ENCODE results near the gene WIPF3.

The WIPF3 gene

DNA sequence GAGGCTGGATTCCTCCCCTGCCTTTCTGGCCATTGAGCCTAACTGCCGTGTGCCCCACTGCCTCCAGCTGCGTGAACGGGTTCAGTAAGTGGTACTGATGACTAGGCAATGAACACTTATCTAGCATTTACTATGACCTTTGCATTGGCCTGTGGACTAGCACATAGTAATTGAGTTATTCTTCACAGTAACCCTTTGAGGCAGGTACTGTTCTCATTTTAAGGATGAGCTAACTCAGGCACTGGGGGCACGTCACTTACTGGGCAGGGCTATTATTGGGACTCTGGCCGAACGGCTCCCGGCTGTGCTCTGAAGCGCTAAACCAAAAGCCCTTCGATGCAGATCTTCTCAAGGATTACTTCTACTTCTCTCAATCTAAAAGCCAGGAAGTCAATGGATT lies 38.3 kb downstream of the WIPF3 start:
- DNase-seq (ENCODE audit: low read depth, low spot score), result no peak

GRCh38 chr7:29847496-29847895 lies 41.2 kb downstream of the WIPF3 start:
- no peak for DNase-seq (ENCODE audit: low read depth, low spot score)

DNA sequence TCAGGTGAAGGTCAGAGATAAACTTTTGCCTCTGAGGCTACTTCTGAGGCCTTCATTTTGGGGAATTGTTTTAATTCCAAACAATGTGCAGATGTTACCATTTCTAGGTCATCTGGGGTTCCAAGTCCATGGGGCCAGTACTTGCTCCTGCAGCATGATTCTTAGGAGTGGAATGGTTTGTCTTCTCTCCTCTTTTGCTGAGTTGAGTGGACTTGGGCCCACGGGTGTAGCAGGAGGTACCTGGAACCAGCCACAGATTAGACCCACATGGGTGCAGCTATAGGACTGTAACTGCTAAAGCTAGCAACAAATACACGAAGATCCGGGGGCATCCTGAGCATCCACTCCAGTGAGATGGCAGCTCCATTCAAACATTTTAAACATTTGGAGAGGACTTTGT lies 41.6 kb downstream of the WIPF3 start:
- no peak for DNase-seq (ENCODE audit: low read depth, low spot score)

DNA sequence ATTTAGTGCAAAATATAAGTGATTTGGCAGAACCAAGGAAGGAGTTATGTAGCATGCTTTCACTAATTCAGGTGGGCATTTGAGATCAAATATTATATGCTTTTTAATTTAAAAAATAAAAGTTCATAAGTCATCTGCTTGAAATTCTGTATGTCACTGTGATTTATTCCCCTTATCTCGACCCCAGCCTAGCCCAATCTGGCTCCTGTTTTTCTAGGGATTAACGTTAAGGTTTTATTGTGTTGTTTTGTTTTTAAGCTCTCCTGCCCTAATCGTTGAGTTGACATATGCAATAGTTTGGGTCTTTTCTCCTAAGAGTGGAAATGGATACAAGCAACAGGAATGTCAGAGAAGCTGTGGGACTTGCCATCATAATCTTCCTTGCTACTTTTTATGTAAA lies 42.6 kb downstream of the WIPF3 start:
- DNase-seq (ENCODE audit: low read depth, low spot score), result no peak

- DNase-seq (ENCODE audit: low read depth, low spot score), result no peak
These were observed 45.2 kb downstream of the WIPF3 start for GRCh38 chr7:29851487-29851886.

DNA sequence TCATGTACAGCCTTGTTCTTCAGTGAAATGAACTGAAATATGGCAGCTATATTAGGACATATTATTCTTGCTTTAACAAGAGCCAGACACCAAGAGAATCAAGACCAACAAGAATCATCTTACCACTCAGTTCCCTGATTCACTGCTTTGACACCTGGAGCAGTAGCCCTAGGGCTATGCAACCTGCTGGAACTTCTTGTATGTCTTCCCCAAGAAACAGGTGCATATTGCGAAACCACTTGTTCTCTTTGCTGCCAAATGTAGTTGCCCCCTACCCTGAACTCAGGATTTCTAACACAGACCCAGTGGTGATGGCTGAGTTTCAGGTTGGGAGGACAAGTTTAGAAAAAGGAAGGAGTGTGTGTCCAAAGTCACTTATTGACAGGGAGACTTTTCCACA lies 46.1 kb downstream of the WIPF3 start:
- no peak for DNase-seq (ENCODE audit: low read depth, low spot score)

DNA sequence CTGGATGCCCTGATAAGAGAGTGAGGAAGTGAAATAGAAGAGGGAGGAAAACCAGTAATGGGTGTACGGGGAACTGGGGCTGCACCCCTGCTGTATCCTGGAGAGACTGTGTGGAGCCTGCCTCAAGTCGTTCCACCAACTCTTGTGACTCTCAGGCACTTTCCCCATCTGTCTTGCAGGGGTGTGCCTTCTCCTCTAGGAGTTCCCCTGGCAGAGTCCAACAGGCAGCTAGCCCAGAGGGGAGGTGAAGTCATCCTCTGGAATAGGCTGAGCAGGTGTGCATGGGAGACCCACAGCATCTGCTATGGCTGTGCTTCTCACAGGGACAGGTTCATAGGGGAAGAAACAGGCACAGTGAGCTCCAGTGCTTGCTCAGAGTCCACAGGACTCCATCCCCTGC lies 46.8 kb downstream of the WIPF3 start:
- DNase-seq (ENCODE audit: low read depth, low spot score), result no peak

DNA sequence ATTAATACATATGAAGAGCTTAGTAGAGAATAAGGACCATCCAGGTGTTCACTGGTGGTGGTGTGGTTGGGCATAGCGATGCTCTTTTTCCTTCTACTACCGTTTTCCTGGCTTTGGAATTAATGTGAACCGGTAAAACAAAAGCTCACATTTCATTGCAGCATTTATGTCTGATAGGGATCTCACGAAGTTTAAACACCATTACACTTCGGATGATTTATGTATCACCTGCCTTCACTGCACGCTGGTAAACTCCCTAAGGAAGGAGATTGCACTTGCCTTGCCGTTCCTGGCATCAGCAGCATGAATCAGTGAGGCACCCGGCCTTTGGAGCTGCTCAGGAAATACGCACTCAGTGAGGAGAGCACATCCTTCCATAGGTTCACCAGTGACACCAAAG lies 47.5 kb downstream of the WIPF3 start:
- DNase-seq (ENCODE audit: low read depth, low spot score), result no peak

DNA sequence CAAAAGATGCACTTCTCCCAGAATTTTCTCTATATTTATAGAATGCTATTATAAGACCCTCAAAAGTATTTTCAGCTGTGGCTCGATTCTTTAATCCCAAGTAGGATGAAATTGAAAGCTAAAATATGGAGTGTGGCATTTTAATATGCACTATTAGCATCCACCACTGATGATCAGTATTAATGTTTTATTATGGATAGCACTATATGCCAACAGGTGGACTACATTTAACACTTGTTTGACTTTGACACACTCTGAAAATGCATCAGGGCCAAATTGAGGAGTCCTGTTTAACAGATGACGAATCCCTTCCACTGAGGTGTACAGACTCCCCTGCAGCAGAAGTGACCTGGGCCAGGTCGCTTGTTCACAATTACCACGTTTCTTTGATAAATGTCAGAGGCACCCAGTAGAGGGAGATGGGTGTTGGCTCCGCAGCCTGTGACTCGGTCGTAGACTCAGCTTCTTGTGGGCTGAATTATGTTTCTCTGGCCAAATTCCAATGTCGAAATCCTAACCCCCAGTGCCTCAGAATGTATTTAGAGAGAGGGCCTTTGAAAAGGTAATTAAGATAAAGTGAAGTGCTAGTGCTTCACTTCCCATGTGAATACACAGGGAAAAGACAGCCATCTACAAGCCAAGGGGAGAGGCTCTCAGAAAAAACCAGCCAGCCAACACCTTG lies 48.1 kb downstream of the WIPF3 start:
- peak; percentile 28 for DNase-seq (ENCODE audit: low read depth, low spot score)

DNA sequence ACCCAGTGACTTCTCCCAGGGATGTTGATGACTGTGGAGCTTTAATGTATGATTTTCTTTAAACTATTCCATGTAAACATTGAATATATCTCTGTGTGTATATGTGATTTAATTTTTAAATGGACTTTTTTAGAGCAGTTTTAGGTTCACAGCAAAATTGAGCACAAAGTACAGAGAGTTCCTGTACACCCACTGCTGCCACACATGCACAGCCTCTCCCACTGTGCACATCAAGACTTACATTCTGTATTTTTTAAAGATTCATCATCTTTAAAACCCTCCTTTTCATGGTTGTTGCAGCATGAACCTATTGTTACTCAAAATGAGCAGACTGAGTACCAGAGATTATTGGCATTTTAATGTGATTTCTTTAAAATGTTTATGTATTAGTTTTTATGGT lies 51.3 kb downstream of the WIPF3 start:
- no peak for DNase-seq (ENCODE audit: low read depth, low spot score)

DNA sequence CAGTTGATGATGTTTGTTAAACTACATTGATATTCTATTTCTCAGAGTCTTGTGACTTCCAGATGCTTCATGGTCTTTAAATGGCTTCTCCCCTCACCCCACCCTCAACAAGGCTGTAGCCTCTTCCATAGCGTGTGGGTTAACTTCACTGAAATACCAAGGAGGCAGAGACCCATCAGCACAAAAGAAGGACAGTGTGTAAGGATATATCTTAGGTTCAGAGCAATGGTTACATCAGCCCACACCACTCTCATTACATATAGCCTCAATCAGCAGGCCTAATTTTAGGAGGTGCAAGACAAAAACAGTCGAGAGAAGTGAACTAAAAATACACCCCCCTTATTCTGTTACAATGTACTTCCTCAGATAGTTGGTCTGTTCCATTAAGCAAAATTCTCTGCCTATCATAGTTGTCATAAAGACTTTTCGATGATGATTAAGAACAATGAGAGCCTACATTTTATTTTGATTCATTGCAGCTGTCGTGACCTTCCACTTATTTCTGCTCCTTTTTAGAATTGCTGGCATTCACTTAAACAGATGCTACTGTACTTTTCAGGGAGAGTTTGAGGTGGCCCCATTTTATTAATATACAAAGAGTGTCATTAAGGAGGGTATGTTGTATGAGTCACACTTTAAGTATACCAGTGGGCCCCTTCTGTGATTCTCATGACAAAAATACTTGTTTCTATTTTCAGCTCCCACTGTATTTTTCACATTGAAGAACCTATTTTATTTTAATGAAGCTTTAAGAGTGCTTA lies 52.1 kb downstream of the WIPF3 start:
- no peak for DNase-seq (ENCODE audit: low read depth, low spot score)

- DNase-seq (ENCODE audit: low read depth, low spot score), result no peak
These were observed 52.8 kb downstream of the WIPF3 start for GRCh38 chr7:29859104-29859503.

- DNase-seq (ENCODE audit: low read depth, low spot score), result no peak
These were observed 53.3 kb downstream of the WIPF3 start for GRCh38 chr7:29859524-29860185.

- DNase-seq (ENCODE audit: low read depth, low spot score), result no peak
These were observed 53.9 kb downstream of the WIPF3 start for GRCh38 chr7:29860186-29860585.

GRCh38 chr7:29861884-29862283 lies 55.6 kb downstream of the WIPF3 start:
- DNase-seq (ENCODE audit: low read depth, low spot score), result no peak

- DNase-seq (ENCODE audit: low read depth, low spot score), result no peak
These were observed 58.3 kb downstream of the WIPF3 start for GRCh38 chr7:29864656-29865055.

DNA sequence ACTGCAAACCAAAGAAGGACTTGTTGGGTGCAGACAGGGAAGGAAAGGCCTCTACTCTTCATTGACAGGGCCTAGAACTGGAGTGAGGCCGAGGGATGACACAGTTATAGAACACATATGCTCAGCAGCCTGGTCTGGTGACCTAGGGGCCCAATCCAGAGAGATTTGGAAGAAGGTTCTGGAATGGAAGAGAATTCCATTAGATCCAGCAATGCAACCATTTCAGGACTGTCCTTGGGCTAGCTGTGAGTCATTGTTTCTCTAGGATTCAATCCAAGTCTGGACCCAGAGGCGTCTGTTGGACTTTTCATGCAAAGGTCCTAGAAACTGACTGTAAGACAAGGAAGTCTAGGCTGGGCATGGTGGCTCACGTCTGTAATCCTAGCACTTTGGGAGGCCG lies 59.2 kb downstream of the WIPF3 start:
- DNase-seq (ENCODE audit: low read depth, low spot score), result no peak

DNA sequence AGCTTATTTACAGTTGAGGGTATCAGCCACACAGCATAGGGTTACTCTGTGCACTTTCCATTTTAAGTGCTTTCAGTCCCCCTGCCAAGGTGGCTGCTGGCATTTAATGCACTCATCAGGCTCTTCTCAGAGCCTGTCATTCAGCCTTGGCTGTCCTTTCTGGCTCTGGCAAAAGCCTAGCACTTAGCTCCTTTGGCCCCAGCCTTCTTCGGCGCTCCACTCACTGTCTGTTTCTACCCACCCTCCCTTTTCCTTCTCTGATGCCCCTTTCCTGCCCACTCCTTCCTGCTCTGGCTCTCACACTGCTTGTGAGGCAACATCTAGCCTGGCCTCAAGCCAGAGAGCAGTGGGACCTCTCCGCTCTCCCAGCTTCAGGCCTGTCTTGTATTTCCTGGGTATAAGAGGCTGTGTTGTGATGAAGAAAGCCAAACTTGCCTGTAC lies 60.2 kb downstream of the WIPF3 start:
- no peak for DNase-seq (ENCODE audit: low read depth, low spot score)

DNA sequence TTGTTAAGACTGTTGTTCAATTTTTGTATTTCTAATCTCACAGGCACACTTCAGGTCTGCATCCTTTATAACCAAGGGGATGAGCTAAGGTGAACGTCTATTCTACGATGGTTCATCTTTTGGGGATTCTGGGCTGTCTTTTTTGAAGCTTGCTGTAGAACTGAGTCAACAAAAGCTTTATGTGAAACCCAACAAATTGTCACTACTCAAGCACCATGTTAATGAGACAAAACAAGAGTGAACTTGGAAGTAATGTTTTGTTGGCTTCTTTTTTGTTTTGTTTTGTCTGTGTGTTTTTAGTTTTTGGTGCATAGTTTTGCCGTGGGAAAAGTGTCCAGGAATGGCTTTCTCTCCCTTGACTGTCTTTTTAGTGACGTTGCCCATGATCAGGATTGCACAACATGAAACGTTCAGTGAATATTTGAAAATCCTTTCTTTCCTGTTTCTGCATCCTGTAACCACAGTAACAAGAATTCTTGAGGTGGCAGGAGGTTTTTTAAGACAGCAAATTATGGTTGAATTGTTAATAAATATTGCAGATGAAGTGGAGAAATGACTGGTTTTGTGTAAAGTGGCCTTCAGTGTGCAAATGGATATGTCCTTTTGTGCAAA lies 65.6 kb downstream of the WIPF3 start:
- no peak for DNase-seq (ENCODE audit: low read depth, low spot score)

DNA sequence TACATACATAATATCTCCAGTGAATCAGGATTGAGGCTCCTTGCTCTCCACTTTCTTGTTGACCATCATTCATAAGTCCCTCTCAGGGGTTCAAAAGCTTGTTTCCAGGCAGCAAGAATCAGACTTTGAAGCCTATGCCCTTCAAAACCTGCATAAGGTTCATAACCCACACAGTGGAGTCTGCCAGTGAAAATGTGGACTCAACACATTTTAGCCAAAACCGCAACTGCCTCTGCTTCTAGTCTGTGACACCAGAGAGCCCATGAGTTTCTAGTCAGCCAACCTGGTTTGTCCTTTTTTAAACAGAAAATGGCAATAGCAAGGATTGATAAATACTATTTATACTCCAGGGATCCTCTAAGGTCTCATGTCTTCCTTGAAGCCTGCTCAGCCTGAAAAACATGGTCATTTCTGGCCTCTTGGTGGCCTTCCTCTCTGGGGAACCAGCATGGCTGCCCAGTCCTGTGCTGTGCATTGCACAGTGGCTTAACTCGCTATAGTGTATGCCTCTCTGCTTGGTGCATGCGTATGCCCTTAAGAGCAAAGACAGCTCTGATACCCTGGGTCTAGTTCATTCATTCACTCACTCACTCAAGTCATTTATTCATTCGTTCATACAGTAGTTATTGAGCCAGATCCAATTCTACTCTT lies 67.5 kb downstream of the WIPF3 start:
- no peak for DNase-seq (ENCODE audit: low read depth, low spot score)

GRCh38 chr7:29875741-29876140 lies 69.4 kb downstream of the WIPF3 start:
- DNase-seq (ENCODE audit: low read depth, low spot score), result no peak

- DNase-seq (ENCODE audit: low read depth, low spot score), result no peak
These were observed 70.9 kb downstream of the WIPF3 start for GRCh38 chr7:29877196-29877595.
